Liver (tissue), 9 donors: ENCODE measurements around the gene TMEM164. TPM values are rescaled to one million over a fixed set of nuclear protein-coding genes. Genes with fewer than 3 reads are reported as not detected.
A peak's percentile ranks its signal among the peaks of the same experiment; 100 is the strongest.

ENCODE experiments used
- DNase-seq: peaks from one replicate; pipeline ENCODE4 v3.0.0-alpha.2; 2017; ENCODE audit warnings: low spot score
- H3K27ac ChIP-seq, 2 donors: one replicate each; pipeline ENCODE4 v1.7.0; 2013; ENCODE audit warnings: inconsistent platforms in 2 of 2, low read length in 2 of 2, control low read depth in 1 of 2, low read depth in 1 of 2, mild to moderate bottlenecking in 1 of 2
- H3K27me3 ChIP-seq, 4 donors: one replicate each; pipeline versions ENCODE4 v1.6.1 to v1.7.0; 2013; ENCODE audit warnings: low read length in 3 of 4, inconsistent platforms in 1 of 4, mild to moderate bottlenecking in 1 of 4, moderate library complexity in 1 of 4; ENCODE audit not compliant: control insufficient read depth in 4 of 4, insufficient read depth in 4 of 4
- H3K36me3 ChIP-seq, 4 donors: one replicate each; pipeline versions ENCODE4 v1.6.1 to v1.7.0; 2013; ENCODE audit warnings: low read length in 3 of 4, mild to moderate bottlenecking in 3 of 4, low read depth in 1 of 4, moderate library complexity in 1 of 4; ENCODE audit not compliant: control insufficient read depth in 4 of 4, insufficient read depth in 3 of 4
- H3K4me1 ChIP-seq, 4 donors: one replicate each; pipeline versions ENCODE4 v1.6.1 to v1.7.0; 2013; ENCODE audit warnings: low read length in 3 of 4, mild to moderate bottlenecking in 3 of 4, moderate library complexity in 1 of 4; ENCODE audit not compliant: control insufficient read depth in 4 of 4, insufficient read depth in 4 of 4
- H3K4me3 ChIP-seq, 3 donors: one replicate each; pipeline versions ENCODE4 v1.6.1 to v1.7.0; 2013; ENCODE audit warnings: low read length in 3 of 3, control low read depth in 1 of 3, low read depth in 1 of 3, mild to moderate bottlenecking in 1 of 3
- H3K9ac ChIP-seq, 2 donors: one replicate each; pipeline ENCODE4 v1.7.0; 2013; ENCODE audit warnings: low read length in 2 of 2, mild to moderate bottlenecking in 2 of 2, moderate library complexity in 2 of 2, control low read depth in 1 of 2, low read depth in 1 of 2
- H3K9me3 ChIP-seq, 4 donors: one replicate each; pipeline versions ENCODE4 v1.6.1 to v1.7.0; 2013; ENCODE audit warnings: low read length in 3 of 4; ENCODE audit not compliant: control insufficient read depth in 4 of 4
- EGR1 ChIP-seq, 2 donors: IDR thresholded peaks; 2 replicates each; pipeline ENCODE4 v1.6.1; 2016 to 2018; ENCODE audit warnings: antibody characterized with exemption in 2 of 2, low read depth in 2 of 2
- FOXA1 ChIP-seq: IDR thresholded peaks from 2 replicates; pipeline ENCODE4 v1.6.1; 2016; ENCODE audit warnings: antibody characterized with exemption
- FOXA2 ChIP-seq: IDR thresholded peaks from 2 replicates; pipeline ENCODE4 v1.6.1; 2016; ENCODE audit warnings: antibody characterized with exemption
- HNF4A ChIP-seq, 2 donors: conservative IDR thresholded peaks; 2 replicates each; pipeline ENCODE4 v1.6.1; 2016; ENCODE audit warnings: antibody characterized with exemption in 2 of 2, mild to moderate bottlenecking in 2 of 2
- JUND ChIP-seq, 2 donors: IDR thresholded peaks; 2 replicates each; pipeline ENCODE4 v1.6.1; 2016; ENCODE audit warnings: antibody characterized with exemption in 2 of 2
- NR2F2 ChIP-seq: IDR thresholded peaks from 2 replicates; pipeline ENCODE4 v1.6.1; 2016; ENCODE audit warnings: antibody characterized with exemption
- RXRA ChIP-seq, 2 donors: IDR thresholded peaks; 2 replicates each; pipeline ENCODE4 v1.6.1; 2017 to 2018; ENCODE audit warnings: antibody characterized with exemption in 2 of 2, mild to moderate bottlenecking in 1 of 2
- WGBS: extraction: QIAGEN DNeasy Blood & Tissue Kit; methylation state at CpG from one replicate; pipeline ENCODE4 v1.1.7; 2013; 5-methylcytosine and 5-hydroxymethylcytosine counted together
- polyA plus RNA-seq, 2 donors: library from polyadenylated mRNA; stranded (reverse) in 1 of 2; unstranded in 1 of 2; fragments of 200-250 nt in 1 of 2; fragments of >200 nt in 1 of 2; fragmentation: Nextera tagmentation in 1 of 2; extraction: Ambion mirVana in 1 of 2; gene quantifications; one replicate each; pipeline versions ENCODE4 v1.2.1 to v1.2.3, GENCODE V29; 2013 to 2015
- total RNA-seq, 2 donors: library from RNA; depleted of rRNA; stranded (reverse); fragments of >200 nt; gene quantifications; one replicate each; pipeline ENCODE4 v1.2.3, GENCODE V29; 2014
- TF ChIP-seq, protein P1 (sequence below): IDR thresholded peaks from 2 replicates; pipeline ENCODE4 v1.6.1; 2016; ENCODE audit warnings: antibody characterized with exemption
- TF ChIP-seq, protein P2 (sequence below): IDR thresholded peaks from 2 replicates; pipeline ENCODE4 v1.6.1; 2016; ENCODE audit warnings: antibody characterized with exemption
- TF ChIP-seq, protein P3 (sequence below): IDR thresholded peaks from 2 replicates; pipeline ENCODE4 v1.6.1; 2016; ENCODE audit warnings: antibody characterized with exemption
- TF ChIP-seq, protein P4 (sequence below): fragments of 150-350 bp; IDR thresholded peaks from 2 replicates; pipeline ENCODE4 v1.5.1; 2017; ENCODE audit warnings: improper control_type of control experiment, low read depth, low read length; ENCODE audit not compliant: missing input control
- donor health status: healthy.
- donor health status: healthy.
- donor health status: healthy.
- donor health status: healthy.
- donor health status: healthy.

TMEM164 gene
- total and polyA plus RNA-seq, 4 donors: 0.40 to 8.5 (median 2.9) TPM

DNA sequence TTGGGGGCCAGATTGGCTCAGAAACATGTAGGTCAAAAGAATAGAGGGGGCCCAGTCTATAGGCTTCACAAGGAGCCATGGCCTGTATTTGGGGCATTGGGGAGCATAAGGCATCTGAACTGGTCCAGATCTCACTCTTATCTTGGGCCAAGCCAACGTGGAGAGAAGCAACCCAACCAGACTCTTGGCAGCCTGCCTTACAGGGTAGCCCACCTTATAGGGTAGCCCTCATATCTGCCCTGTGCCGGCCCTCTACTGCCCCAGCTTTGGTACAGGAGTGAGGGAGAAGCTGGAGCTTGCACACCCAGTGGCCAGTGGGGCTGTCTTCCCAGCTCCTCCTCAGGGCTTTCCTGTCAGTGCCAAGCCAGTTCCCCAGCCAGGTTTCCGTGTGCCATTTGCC lies 172.8 kb downstream of the TMEM164 start:
- H3K4me3 ChIP-seq: no peak overlapping the region
- H3K27me3 ChIP-seq: no peaks in the 10 kb centered on the region
- H3K27ac ChIP-seq: no peak overlapping the region
- WGBS: 94% methylated on average over 3 of the region's 3 CpGs
- H3K36me3 ChIP-seq: no peaks in the 10 kb centered on the region
- H3K9ac ChIP-seq: no peak overlapping the region
- TF ChIP-seq FOXA1: no peak
- no peak for TF ChIP-seq JUND (IDR thresholded peaks at IDR 0.05)
- no peak for TF ChIP-seq RXRA (IDR thresholded peaks at IDR 0.05)
- TF ChIP-seq, protein P1, sequence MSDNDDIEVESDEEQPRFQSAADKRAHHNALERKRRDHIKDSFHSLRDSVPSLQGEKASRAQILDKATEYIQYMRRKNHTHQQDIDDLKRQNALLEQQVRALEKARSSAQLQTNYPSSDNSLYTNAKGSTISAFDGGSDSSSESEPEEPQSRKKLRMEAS: no peak
- no peaks in the 10 kb centered on the region for H3K9me3 ChIP-seq
- peaks cover 0 to 2% (median 0%) of the 10 kb centered on the region in 4 donors for H3K4me1 ChIP-seq
- no peak for DNase-seq

DNA sequence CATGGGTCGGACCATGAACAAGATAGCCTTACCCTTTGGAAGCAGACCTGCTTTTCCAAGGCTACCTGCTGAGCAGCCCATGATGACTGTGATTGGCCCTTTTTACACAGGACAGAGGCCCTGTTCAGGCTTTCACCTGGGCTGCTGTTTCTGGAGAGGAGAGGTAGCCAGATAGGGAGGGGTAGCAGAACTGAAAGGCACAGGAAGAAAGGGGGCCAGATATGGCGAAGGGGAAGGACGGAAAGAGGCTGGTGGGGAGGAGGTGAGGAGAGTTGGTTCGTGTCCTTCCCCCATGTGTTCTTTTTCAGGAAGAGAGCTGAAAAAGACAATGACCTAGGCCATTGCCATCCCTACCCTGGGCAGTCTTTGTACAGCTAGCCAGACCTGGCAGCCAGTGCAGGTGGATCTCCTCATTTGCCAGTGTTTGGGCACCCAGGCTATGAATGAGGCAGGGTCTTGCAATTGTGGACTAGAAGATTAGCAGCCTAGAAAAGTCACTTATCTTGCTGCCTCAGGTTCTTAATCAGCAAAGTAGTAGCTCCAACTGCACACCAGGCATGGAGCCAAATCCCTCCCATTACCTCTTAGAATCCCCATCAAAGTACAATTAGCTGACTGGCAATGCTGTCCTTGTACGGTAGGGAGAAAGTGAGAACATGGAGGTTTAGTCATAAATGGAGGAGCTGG lies 175.4 kb downstream of the TMEM164 start:
- Histone ChIP-seq H3K27me3 (no peaks in the 10 kb centered on the region), H3K4me3 (no peak overlapping the region), H3K4me1 (no peaks in the 10 kb centered on the region), H3K9ac (no peak overlapping the region), H3K9me3 (no peaks in the 10 kb centered on the region), H3K36me3 (no peaks in the 10 kb centered on the region), H3K27ac (no peak overlapping the region)
- peak; percentile 69 for DNase-seq
- 85% methylated on average over 5 of the region's 5 CpGs for WGBS
- TF ChIP-seq EGR1 (IDR thresholded peaks at IDR 0.05; ENCODE audit: low read depth in 2 of 2): no peak
- TF ChIP-seq, protein P2, sequence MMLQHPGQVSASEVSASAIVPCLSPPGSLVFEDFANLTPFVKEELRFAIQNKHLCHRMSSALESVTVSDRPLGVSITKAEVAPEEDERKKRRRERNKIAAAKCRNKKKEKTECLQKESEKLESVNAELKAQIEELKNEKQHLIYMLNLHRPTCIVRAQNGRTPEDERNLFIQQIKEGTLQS: no peak
- no peak for TF ChIP-seq NR2F2
- TF ChIP-seq, protein P1: no peak
- TF ChIP-seq HNF4A (conservative IDR thresholded peaks at IDR 0.05): no peak
- TF ChIP-seq RXRA (IDR thresholded peaks at IDR 0.05): no peak
- TF ChIP-seq FOXA1: no peak
- TF ChIP-seq, protein P3, sequence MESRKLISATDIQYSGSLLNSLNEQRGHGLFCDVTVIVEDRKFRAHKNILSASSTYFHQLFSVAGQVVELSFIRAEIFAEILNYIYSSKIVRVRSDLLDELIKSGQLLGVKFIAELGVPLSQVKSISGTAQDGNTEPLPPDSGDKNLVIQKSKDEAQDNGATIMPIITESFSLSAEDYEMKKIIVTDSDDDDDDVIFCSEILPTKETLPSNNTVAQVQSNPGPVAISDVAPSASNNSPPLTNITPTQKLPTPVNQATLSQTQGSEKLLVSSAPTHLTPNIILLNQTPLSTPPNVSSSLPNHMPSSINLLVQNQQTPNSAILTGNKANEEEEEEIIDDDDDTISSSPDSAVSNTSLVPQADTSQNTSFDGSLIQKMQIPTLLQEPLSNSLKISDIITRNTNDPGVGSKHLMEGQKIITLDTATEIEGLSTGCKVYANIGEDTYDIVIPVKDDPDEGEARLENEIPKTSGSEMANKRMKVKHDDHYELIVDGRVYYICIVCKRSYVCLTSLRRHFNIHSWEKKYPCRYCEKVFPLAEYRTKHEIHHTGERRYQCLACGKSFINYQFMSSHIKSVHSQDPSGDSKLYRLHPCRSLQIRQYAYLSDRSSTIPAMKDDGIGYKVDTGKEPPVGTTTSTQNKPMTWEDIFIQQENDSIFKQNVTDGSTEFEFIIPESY: no peak
- TF ChIP-seq, protein P4, sequence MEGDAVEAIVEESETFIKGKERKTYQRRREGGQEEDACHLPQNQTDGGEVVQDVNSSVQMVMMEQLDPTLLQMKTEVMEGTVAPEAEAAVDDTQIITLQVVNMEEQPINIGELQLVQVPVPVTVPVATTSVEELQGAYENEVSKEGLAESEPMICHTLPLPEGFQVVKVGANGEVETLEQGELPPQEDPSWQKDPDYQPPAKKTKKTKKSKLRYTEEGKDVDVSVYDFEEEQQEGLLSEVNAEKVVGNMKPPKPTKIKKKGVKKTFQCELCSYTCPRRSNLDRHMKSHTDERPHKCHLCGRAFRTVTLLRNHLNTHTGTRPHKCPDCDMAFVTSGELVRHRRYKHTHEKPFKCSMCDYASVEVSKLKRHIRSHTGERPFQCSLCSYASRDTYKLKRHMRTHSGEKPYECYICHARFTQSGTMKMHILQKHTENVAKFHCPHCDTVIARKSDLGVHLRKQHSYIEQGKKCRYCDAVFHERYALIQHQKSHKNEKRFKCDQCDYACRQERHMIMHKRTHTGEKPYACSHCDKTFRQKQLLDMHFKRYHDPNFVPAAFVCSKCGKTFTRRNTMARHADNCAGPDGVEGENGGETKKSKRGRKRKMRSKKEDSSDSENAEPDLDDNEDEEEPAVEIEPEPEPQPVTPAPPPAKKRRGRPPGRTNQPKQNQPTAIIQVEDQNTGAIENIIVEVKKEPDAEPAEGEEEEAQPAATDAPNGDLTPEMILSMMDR: no peak

DNA sequence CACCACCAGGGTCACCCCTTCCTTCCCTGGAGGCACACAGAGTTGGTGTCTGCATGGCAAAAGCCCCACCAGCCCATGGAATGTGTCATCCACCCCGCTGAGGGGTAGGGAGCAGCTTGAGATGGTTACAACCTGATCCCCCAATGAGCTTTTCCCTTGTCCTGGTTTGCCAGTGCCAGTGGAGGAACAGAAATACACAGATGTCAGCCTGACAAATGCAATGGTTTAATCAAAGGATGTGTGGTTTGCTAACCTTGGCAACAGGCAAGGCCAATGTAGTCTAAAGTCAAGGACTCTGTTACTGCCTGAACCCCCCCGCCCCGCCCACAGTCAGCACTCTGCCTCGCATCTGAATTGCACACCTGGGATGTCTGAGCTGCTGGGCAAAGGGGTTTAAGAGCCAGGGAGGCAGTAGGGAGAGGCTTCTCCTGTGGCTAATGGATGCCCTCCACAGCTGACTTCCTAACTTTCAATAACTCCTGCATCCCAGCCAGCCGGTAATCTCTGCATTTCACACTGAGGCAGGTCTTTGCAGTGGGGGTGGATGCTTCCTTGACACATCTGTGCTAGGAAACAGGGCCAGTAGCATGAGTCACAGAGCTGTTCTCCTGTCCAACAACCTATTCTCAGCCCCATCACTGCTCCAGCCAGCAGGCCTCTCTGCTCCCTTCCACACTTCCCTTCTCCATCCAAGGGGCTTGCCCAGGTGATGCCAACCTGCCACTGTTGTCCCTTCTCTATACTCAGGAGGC lies 177.4 kb downstream of the TMEM164 start:
- H3K4me3 ChIP-seq: no peak overlapping the region
- WGBS: 96% methylated on average over 5 of the region's 5 CpGs
- no peaks in the 10 kb centered on the region for H3K27me3 ChIP-seq
- DNase-seq: no peak
- no peak overlapping the region for H3K9ac ChIP-seq
- no peaks in the 10 kb centered on the region for H3K4me1 ChIP-seq
- no peak for TF ChIP-seq RXRA (IDR thresholded peaks at IDR 0.05)
- TF ChIP-seq FOXA2: no peak
- TF ChIP-seq, protein P2: no peak
- H3K27ac ChIP-seq: no peak overlapping the region
- H3K36me3 ChIP-seq: no peaks in the 10 kb centered on the region
- no peaks in the 10 kb centered on the region for H3K9me3 ChIP-seq
